Measurements from ENCODE around the gene OR4K1.
"Not testable (repeated sequence)": the region's sequence is repeated elsewhere in the genome, so short reads cannot be mapped to it uniquely, and the experiment has no call there.

Gene OR4K1, protein sequence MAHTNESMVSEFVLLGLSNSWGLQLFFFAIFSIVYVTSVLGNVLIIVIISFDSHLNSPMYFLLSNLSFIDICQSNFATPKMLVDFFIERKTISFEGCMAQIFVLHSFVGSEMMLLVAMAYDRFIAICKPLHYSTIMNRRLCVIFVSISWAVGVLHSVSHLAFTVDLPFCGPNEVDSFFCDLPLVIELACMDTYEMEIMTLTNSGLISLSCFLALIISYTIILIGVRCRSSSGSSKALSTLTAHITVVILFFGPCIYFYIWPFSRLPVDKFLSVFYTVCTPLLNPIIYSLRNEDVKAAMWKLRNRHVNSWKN

DNA sequence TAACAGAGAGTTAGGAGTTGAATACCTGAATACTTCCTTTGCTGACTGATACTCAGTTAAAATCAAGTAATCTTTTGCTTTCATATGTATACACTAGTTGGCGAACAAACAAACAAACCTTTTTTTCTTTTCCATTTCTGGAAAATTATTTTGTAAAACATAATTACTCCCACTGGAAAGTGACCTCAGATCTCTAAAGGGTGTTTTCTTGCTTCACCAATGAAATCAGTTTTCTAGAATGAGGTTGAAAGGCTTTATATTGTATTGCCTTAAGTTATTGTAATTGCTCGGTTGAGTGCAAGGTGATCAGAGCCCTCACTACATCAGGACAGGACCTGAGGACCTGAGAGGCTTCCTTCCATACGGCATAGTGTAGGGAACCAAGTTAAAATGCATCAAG, at the start of gene OR4K1:
Gene OR4K1 (plus strand): TSS at position 301 of the 400 bp plus-strand sequence. CDS start 4,750 bp downstream, outside the sequence.
- DNase-seq, result no peak
- in situ Hi-C loops (cut with MboI; ENCODE audit: low pct_unique_long_range_greater_than_20kb, low sequenced_read_pairs), result no loop called here

DNA sequence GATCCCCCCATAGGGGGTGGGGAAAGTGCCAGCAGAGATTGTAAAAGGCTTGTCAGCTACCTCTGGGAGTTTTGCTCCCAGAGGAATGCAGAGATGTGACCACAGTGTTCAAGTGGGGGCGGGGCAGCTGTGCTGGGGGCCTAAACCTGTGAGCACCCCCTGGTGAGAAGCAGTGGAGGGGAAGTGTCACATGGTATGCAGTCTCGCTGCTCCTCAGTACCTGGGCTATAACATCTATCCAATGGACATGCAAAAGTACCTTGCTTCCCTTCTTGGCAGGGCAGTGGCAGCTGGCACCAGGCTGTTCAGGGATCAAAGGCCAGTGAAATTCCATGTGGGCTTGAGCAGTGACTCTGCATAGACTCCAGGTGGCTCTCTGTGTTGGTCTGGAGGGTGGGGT, 35.4 kb upstream of the OR4K1 start:
- DNase-seq, result no peak
- in situ Hi-C loops (cut with MboI; ENCODE audit: low pct_unique_long_range_greater_than_20kb, low sequenced_read_pairs), result no loop called here

DNA sequence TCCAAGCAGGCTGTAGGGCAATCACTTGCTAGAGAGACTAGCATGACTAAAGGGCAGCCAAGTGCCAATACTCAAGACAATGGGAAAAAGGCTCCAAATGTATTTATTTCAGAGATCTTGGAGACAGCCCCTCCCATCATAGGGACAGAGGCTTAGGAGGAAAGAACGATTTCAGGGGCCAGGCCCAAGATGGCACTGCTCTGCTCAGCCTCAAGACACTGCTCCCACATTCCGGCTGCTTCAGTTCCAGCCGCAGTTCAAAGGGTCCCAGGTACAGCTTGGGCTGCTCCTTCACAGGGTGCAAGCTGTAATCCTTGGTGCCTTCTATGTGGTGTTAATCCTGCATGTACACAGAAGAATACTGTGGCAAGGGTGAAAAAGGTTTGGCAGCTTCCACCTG, 29.7 kb upstream of the OR4K1 start:
- in situ Hi-C loops (cut with MboI; ENCODE audit: low pct_unique_long_range_greater_than_20kb, low sequenced_read_pairs), result no loop called here
- DNase-seq, result no peak

DNA sequence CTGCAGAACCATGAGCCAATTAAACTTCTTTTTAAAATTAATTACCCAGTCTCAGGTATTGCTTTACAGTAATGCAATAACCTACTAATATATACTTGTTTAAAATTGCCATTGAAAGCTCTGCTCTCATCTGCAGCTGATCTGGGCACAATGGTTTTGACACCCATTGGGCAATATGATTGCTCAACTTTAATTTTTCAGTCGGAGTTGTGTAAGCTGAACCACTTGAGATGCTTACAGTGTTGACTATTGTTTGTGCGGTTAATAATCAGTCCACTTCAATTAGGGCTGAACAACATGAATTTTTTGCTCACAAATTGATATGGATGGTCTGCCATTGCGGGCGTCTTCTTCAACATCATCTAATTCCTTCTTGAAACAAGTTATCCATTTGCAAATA, 28.3 kb upstream of the OR4K1 start:
- DNase-seq, result no peak
- in situ Hi-C loops (cut with MboI; ENCODE audit: low pct_unique_long_range_greater_than_20kb, low sequenced_read_pairs), result no loop called here

DNA sequence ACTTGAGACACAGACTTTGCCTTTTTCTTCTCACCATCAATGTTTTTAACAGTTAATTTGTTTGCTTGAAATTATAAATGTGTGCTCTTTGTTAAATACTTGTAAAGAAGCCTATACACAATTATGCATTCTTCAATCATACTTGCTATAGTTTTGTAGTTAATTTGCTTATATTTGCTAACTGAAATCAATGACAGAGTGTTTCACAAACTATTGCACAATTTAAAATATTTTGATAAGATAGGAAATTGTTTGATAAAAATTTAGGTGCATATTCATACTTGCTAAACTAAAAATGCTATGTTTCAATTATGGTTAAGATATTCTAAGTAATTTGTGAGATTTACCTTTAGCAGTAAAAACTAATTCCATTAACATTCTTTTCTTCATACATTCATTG, 24.1 kb upstream of the OR4K1 start:
- in situ Hi-C loops (cut with MboI; ENCODE audit: low pct_unique_long_range_greater_than_20kb, low sequenced_read_pairs), result no loop called here
- DNase-seq, result no peak

DNA sequence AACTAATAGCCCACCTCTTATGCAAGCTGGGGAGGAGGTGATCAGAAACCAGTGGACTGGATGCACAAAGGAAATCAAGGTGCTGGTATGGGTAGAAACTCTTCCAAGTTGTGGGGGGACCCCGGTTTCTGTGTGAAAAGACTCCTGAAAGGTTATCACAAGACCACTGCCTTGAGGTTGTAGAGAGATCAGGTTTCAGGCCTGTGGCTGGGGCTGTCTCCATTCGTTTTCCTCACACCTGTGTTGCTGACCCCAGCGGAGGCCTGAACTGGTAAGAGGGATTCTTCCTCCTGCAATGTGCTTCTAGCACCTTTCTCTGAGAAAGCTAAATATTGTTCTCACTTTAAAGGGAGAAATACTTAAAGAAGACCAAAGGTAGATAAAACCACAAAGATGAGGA, 19.6 kb upstream of the OR4K1 start:
- no peak for DNase-seq
- in situ Hi-C loops (cut with MboI; ENCODE audit: low pct_unique_long_range_greater_than_20kb, low sequenced_read_pairs), result no loop called here

DNA sequence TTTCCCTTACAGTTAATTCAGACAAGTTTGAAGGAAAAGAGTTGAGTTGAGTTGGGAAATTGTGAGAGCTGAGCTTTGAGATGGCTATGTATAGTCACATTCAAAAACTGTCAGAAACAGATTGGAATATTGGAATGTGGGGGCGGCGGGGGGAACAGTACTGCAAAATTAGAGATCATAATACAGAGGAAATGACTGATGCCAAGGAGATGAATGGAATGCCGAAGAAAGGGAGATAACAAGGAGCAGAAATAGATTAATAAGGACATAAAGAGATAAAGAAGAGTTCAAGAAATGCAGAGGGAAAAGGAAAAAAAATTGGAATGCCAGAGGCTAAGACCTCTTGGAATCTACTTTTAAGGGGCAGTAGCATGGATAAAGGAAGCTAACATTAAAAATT, 13.5 kb upstream of the OR4K1 start:
- in situ Hi-C loops (cut with MboI; ENCODE audit: low pct_unique_long_range_greater_than_20kb, low sequenced_read_pairs), result no loop called here
- no peak for DNase-seq

DNA sequence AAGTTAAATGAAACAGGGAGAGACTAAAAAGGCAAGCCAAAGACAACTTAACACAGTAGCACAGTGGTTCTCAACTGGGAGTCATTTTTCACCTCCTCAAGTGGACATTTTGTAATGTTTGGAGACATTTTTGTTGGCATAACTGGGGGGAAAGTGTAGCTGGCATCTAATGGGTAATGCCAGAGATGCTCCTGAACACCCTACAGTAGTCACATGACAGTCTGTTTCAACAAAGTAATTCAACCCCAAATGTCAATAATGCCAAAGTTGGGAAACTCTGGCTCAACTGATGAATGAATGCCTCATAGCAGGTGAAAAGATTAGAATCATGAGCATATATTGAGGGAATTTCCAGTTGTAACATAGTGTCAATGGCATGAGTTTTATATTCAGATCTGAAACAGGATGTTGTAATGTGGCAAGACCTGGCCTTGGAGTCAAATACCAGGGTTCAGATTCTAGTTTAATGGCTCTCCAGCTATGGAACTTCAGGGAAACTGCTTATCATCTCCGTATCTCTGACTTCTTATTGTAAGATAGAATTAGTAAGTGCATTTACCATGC, 12.7 kb upstream of the OR4K1 start:
- DNase-seq, result no peak
- in situ Hi-C loops (cut with MboI; ENCODE audit: low pct_unique_long_range_greater_than_20kb, low sequenced_read_pairs), result no loop called here

DNA sequence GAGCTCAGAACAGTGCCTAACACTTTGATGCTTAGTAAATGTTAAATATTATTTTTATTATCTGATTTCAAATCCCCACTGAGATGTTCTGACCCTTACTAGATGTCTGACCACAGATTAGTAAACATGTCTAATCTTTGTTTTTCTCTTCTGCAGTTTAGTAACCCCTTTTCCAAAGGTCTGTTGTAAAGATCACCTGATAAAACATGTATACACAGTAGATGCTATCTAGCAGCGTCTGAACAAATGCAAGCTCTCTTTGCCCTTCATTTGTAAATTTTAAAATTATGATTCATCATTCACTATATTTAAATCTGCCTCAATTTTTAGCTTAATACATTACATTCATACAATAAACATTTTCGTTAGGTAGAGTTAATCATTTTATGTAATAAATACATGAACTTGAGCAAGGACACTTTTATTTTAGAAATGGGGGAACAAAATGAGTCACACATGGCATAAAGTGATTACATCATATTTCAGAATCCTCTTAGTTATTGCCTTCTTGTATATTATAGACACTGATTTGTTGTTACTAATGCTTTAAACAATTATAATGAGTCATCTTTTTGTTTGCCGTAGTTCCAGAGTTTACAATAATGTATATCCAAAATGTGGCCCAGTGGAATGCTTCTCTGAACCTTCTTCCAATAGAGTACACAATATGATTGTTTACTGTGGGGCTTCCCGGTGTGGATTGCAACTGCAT, 12.0 kb upstream of the OR4K1 start:
- in situ Hi-C loops (cut with MboI; ENCODE audit: low pct_unique_long_range_greater_than_20kb, low sequenced_read_pairs), result no loop called here
- DNase-seq, result no peak

DNA sequence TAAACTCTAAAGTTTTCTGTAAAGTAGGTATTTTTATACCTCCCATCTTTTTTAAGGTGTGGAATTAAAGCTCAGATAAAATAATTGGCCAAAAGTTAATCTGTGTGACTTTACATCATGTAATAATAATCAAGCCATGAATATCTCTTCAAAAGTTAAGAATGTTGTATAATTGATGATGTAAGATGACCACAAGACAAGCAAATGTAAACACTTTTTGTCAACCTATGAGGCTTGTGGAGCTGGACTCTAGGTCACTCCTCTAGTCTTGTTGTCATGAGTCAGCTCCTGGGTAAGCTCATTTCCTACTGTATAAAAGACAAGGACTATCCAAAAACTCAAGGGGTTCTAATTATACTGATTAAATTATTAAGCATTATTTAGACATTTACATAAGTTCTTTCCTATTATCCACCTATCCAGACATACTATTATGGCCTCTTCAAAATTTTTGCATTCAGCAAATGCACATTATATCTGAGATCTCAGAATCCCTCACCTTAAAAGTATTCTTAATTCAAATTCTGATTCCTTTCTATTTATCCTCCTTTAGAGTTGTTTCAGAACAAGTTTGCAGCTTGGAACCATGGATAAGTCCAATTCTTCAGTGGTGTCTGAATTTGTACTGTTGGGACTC, 10.6 kb upstream of the OR4K1 start, which contains the start of gene OR4K5:
Gene OR4K5 (plus strand): TSS at position 587 of the 637 bp plus-strand sequence. CDS start 0 bp downstream, at position 587.
- no peak for DNase-seq
- in situ Hi-C loops (cut with MboI; ENCODE audit: low pct_unique_long_range_greater_than_20kb, low sequenced_read_pairs), result no loop called here

DNA sequence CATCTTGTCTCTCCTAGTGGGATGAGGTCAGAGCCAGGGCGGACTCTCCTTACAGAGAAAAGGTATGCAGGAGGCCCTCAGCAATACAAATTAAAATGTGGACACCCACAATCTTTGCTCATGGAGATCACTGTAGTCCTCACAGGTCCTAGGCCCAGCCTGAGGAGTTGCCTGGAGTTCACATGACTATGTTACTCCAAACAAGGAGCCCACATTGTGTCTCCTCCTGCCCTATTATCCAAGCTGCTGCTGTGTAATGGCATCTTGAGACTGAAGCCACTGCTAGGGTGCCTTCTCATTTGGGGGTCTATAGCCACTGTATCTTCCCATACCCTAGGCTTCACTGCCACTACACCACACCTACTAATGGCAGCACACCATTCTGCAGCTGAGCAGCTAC, 11.0 kb downstream of the OR4K1 start:
- no peak for DNase-seq
- in situ Hi-C loops (cut with MboI; ENCODE audit: low pct_unique_long_range_greater_than_20kb, low sequenced_read_pairs), result no loop called here

DNA sequence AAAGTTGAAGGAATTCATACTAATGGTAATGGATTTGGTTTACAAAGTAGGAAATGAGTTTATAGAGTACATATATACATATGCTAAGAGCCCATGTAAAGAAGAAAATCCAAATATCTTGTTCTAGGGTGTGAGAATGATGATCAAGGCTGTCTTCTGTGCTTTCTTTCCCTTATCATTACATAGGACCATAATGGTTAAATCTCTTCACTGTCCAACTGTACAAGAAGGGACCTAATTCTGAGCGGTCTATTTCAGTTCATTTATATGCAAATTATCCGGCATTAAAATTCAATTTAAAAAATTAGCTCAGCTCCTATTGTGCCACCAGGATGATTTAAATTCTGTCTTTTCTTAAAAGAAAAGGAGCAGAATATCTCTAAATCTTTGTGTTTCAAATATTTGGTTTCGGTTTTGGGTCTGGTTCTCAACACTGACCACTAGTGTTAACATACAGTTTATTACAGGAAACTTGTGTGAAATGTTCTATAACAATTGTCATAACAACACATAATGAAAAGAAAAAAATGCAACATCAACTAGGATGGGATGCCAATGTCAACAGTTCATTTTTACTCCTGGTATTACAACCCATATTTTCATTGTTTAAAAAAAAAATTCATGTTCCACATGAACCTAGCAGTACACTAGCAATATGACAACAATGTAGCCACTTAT, 16.8 kb downstream of the OR4K1 start:
- DNase-seq, result no peak
- in situ Hi-C loops (cut with MboI; ENCODE audit: low pct_unique_long_range_greater_than_20kb, low sequenced_read_pairs), result no loop called here

DNA sequence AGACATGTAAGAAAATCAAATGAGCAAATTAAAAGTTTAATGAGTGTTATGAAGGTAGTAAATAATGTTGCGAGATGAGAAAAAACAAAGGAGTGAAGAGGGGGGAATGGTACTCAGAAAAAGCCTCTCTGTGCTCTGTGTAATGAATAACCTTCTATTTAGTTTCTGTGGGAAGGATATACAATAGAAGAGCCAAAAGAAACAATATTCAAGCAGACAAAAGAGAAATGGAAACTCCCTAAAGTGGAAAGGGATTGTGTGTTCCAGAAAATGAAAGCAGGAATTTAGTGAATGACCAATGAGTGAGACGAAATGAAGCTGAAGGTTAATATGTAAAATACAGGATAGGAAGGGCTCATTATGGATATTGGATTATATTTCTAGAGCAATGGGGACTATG, 18.5 kb downstream of the OR4K1 start:
- no peak for DNase-seq
- in situ Hi-C loops (cut with MboI; ENCODE audit: low pct_unique_long_range_greater_than_20kb, low sequenced_read_pairs), result no loop called here

DNA sequence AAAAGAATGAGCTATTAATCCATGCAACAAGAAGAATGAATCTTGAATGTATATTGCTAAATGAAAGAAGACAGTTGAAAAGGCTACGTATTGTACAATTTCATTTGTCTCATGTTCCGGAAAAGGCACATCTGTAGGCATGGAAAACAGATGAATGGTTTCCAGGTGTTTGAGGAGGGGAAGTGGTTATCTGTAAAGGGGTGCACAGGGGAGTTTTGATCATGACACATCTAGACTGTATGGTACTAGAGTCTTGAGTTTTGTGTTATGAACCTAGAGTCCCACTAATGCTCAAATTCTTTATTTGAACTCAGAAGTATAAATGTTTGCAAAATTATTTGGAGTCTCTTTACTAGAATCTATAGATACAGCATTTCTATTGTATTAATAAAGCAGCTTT, 39.0 kb downstream of the OR4K1 start:
- in situ Hi-C loops (cut with MboI; ENCODE audit: low pct_unique_long_range_greater_than_20kb, low sequenced_read_pairs); DNase-seq: not testable (repeated sequence)

DNA sequence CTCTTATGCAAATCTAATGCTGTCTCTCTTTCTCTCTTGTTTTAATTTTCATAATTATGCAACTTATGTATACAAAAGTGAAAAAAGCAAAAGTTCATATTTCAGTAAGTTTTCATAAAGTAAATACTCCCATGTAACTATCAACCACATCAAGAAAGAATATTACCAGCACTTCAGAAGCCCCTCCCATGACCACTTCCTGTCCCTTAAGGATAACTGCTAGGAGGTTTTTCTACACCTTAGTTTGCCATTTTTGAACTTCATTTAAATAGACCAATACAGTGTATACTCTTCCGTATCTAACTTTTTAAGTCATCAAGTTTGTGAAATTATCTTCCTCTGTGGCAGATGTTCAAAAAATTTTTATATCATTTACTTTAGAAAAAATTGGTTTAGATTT, 44.1 kb downstream of the OR4K1 start:
- no peak for DNase-seq
- in situ Hi-C loops (cut with MboI; ENCODE audit: low pct_unique_long_range_greater_than_20kb, low sequenced_read_pairs), result no loop called here

DNA sequence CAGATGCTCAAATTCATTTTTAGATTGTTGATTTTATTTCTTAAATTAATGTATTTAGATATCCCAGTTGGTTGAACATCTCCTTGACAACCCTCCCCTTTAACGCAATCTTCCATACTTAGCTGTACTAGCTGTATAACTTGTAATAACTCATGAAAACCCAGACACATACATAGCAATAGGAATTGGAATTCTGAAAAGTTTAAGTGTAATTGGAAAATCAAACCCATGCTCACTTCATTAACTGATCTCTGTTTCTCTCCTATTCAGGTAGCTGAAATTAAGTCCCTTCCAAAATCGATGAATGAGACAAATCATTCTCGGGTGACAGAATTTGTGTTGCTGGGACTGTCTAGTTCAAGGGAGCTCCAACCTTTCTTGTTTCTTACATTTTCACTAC, 44.6 kb downstream of the OR4K1 start, which contains the start of gene OR4K15:
Gene OR4K15 (plus strand): TSS at position 301 of the 400 bp plus-strand sequence. CDS start 0 bp downstream, at position 301.
- in situ Hi-C loops (cut with MboI; ENCODE audit: low pct_unique_long_range_greater_than_20kb, low sequenced_read_pairs), result no loop called here
- DNase-seq, result no peak

All from KBM-7 (cell line).